HEK293T (cell line): Measurements from ENCODE around the gene INO80E.

Experiments used
- BHLHE40 ChIP-seq: fragments of 450-650 bp; IDR thresholded peaks from 2 replicates; pipeline ENCODE4 v1.6.1; 2016; ENCODE audit warnings: mild to moderate bottlenecking, moderate library complexity, borderline replicate concordance
- CTBP1 ChIP-seq: fragments of 450-650 bp; IDR thresholded peaks from 2 replicates; pipeline ENCODE4 v1.6.1; 2016; ENCODE audit warnings: borderline replicate concordance
- ELF4 ChIP-seq: fragments of 450-650 bp; IDR thresholded peaks from 2 replicates; pipeline ENCODE4 v1.6.1; 2017; ENCODE audit warnings: antibody characterized with exemption
- FOXA1 ChIP-seq: fragments of 450-650 bp; IDR thresholded peaks from 2 replicates; pipeline ENCODE4 v1.6.1; 2016; ENCODE audit warnings: mild to moderate bottlenecking
- FOXM1 ChIP-seq: fragments of 450-650 bp; IDR thresholded peaks from 2 replicates; pipeline ENCODE4 v1.6.1; 2017; ENCODE audit warnings: mild to moderate bottlenecking, borderline replicate concordance
- SUZ12 ChIP-seq: fragments of 450-650 bp; IDR thresholded peaks from 2 replicates; pipeline ENCODE4 v1.6.1; 2016; ENCODE audit warnings: mild to moderate bottlenecking
- TARDBP ChIP-seq: fragments of 450-650 bp; IDR thresholded peaks from 2 replicates; pipeline ENCODE4 v1.6.1; 2016

GRCh38 chr16:29968205-29968604 lies 27.8 kb upstream of the INO80E start:
- TF ChIP-seq FOXM1: no peak
- TF ChIP-seq ELF4: no peak
- no peak for TF ChIP-seq FOXA1
- TF ChIP-seq SUZ12: no peak
- TF ChIP-seq BHLHE40: no peak
- TF ChIP-seq TARDBP: no peak
- no peak for TF ChIP-seq CTBP1
